A549 (cell line): ENCODE measurements around the gene ITGA2B. TPM values are rescaled to one million over a fixed set of nuclear protein-coding genes. Genes with fewer than 3 reads are reported as not detected.

ENCODE experiments used
- ATAC-seq, 2 experiments: fragments of 200-7000 bp in 1 of 2; fragments of >200 bp in 1 of 2; cut with Nextera tagmentation in 1 of 2; cut with Tn5 transposase in 1 of 2; 3 replicates each; pipeline versions ENCODE4 v1.8.0 to v1.9.1; 2018 to 2020; ENCODE audit warnings: mild to moderate bottlenecking in 1 of 2, moderate library complexity in 1 of 2
- CTCF ChIA-PET: fragments of 300-600 bp; sonication (Branson Sonifier 250); formaldehyde crosslinking; extraction: SDS; loops from one replicate; lab custom pipeline; 2021; ENCODE audit warnings: antibody characterized with exemption, inconsistent platforms; lab: Yijun Ruan, JAX
- POLR2A ChIA-PET: fragments of 350-600 bp; formaldehyde crosslinking; extraction: SDS; loops from one replicate; lab custom pipeline; 2021; ENCODE audit warnings: antibody characterized with exemption, inconsistent platforms; lab: Yijun Ruan, JAX
- DNase-seq, 2 experiments: peaks; one replicate each; pipeline versions ENCODE4 v3.0.0 to v3.0.0-alpha.2; 2011 to 2016; ENCODE audit warnings: low read depth in 1 of 2, low spot score in 1 of 2
- FAIRE-seq: peaks from 2 replicates; lab custom pipeline; 2011; peaks lifted over from hg19 to GRCh38; lab: Jason Lieb, UNC
- H3K27ac ChIP-seq, 2 experiments: fragments of >200 bp; sonication (Bioruptor Twin); formaldehyde crosslinking; 3 replicates each; pipeline ENCODE4 v1.5.1; 2016 to 2017
- H3K4me1 ChIP-seq: fragments of >200 bp; sonication (Bioruptor Twin); formaldehyde crosslinking; 3 replicates; pipeline ENCODE4 v1.6.1; 2016
- H3K4me2 ChIP-seq: fragments of >200 bp; sonication (Bioruptor Twin); formaldehyde crosslinking; 3 replicates; pipeline ENCODE4 v1.6.1; 2016
- H3K4me3 ChIP-seq: fragments of >200 bp; sonication (Bioruptor Twin); formaldehyde crosslinking; 3 replicates; pipeline ENCODE4 v1.5.1; 2016
- H3K9me3 ChIP-seq: fragments of >200 bp; sonication (Bioruptor Twin); formaldehyde crosslinking; 3 replicates; pipeline ENCODE4 v1.6.1; 2016
- CBX2 ChIP-seq: fragments of 200-600 bp; sonication (generic); IDR thresholded peaks from 2 replicates; pipeline ENCODE4 v1.6.1; 2016; ENCODE audit warnings: low read depth, mild to moderate bottlenecking, borderline replicate concordance
- CEBPB ChIP-seq, 2 experiments: fragments of >200 bp in 1 of 2; sonication (Bioruptor Twin) in 1 of 2; formaldehyde crosslinking in 1 of 2; IDR thresholded peaks; 2 replicates each; pipeline ENCODE4 v1.6.1; 2012 to 2016
- CHD4 ChIP-seq: fragments of 200-600 bp; sonication (generic); IDR thresholded peaks from 2 replicates; pipeline ENCODE4 v1.6.1; 2016; ENCODE audit warnings: antibody characterized with exemption, mild to moderate bottlenecking, borderline replicate concordance
- E2F6 ChIP-seq: IDR thresholded peaks from 2 replicates; pipeline ENCODE4 v1.6.1; 2012; ENCODE audit warnings: low read depth, borderline replicate concordance
- EHF ChIP-seq: fragments of 250-450 bp; sonication (Bioruptor Pico); IDR thresholded peaks from 2 replicates; pipeline ENCODE4 v1.5.0; 2020; ENCODE audit warnings: mild to moderate bottlenecking
- EHMT2 ChIP-seq: fragments of 200-600 bp; sonication (generic); IDR thresholded peaks from 2 replicates; pipeline ENCODE4 v1.6.1; 2016; ENCODE audit warnings: antibody characterized with exemption, low read depth, mild to moderate bottlenecking, moderate library complexity
- FOSB ChIP-seq: fragments of 250-450 bp; sonication (Bioruptor Pico); IDR thresholded peaks from 2 replicates; pipeline ENCODE4 v1.5.0; 2020; ENCODE audit warnings: mild to moderate bottlenecking, moderate library complexity
- FOSL2 ChIP-seq, 2 experiments: fragments of 450-650 bp in 1 of 2; fragments of >200 bp in 1 of 2; sonication (Bioruptor Twin) in 1 of 2; formaldehyde crosslinking; IDR thresholded peaks; 2 replicates each; pipeline versions ENCODE4 v1.5.0 to v1.6.1; 2016 to 2020; ENCODE audit warnings: mild to moderate bottlenecking in 1 of 2, moderate library complexity in 1 of 2
- HDAC2 ChIP-seq: fragments of 200-600 bp; sonication (generic); IDR thresholded peaks from 2 replicates; pipeline ENCODE4 v1.6.1; 2016
- HOXA7 ChIP-seq: fragments of 250-450 bp; sonication (Bioruptor Pico); IDR thresholded peaks from 2 replicates; pipeline ENCODE4 v1.5.0; 2020; ENCODE audit warnings: mild to moderate bottlenecking, moderate library complexity
- HOXB13 ChIP-seq: fragments of 250-450 bp; sonication (Bioruptor Pico); IDR thresholded peaks from 2 replicates; pipeline ENCODE4 v1.5.0; 2020; ENCODE audit warnings: low read depth, mild to moderate bottlenecking, moderate library complexity
- JUNB ChIP-seq: fragments of >200 bp; sonication (Bioruptor Twin); formaldehyde crosslinking; IDR thresholded peaks from 2 replicates; pipeline ENCODE4 v1.6.1; 2016
- NFE2L2 ChIP-seq: fragments of 150-350 bp; conservative IDR thresholded peaks from 2 replicates; pipeline ENCODE4 v1.6.1; 2014; ENCODE audit warnings: low read length
- NPAS2 ChIP-seq: fragments of 250-450 bp; sonication (Bioruptor Pico); IDR thresholded peaks from 2 replicates; pipeline ENCODE4 v1.8.0; 2022; ENCODE audit warnings: mild to moderate bottlenecking, moderate library complexity, borderline replicate concordance
- SREBF2 ChIP-seq: fragments of 450-650 bp; IDR thresholded peaks from 2 replicates; pipeline ENCODE4 v1.6.1; 2014; ENCODE audit warnings: mild to moderate bottlenecking, moderate library complexity
- WGBS: methylation state at CpG from one replicate; pipeline ENCODE4 v1.1.6; 2017; ENCODE audit errors: missing lambda C conversion rate; 5-methylcytosine and 5-hydroxymethylcytosine counted together
- polyA plus RNA-seq, 4 experiments: library from polyadenylated mRNA; depleted of rRNA in 3 of 4; stranded (reverse); fragments of >200 nt; fragmentation: RNase III in 1 of 4; extraction: RNeasy Plus Mini Kit Qiagen cat#74134 plus additional on column Dnase treatment in 1 of 4; gene quantifications; 2 replicates in 3 of 4; 3 replicates in 1 of 4; pipeline ENCODE4 v1.2.3, GENCODE V29; 2011 to 2017
- TF ChIP-seq, protein P1 (sequence below): fragments of >200 bp; sonication (Bioruptor Twin); formaldehyde crosslinking; IDR thresholded peaks from 2 replicates; pipeline ENCODE4 v1.6.1; 2016
- TF ChIP-seq, protein P2 (sequence below): fragments of >200 bp; sonication (Bioruptor Twin); formaldehyde crosslinking; IDR thresholded peaks from 3 replicates; pipeline ENCODE4 v1.5.1; 2016
- TF ChIP-seq, protein P3 (sequence below): IDR thresholded peaks from 2 replicates; pipeline ENCODE4 v1.6.1; 2012

Gene ITGA2B
- polyA plus RNA-seq, 2 of the 4 experiments (the other 2 are of a cell fraction): 1.3 to 4.1 TPM

- POLR2A ChIA-PET: no interaction called here
Measured at GRCh38 chr17:44376124-44376523, 13.3 kb downstream of the ITGA2B start.

DNA sequence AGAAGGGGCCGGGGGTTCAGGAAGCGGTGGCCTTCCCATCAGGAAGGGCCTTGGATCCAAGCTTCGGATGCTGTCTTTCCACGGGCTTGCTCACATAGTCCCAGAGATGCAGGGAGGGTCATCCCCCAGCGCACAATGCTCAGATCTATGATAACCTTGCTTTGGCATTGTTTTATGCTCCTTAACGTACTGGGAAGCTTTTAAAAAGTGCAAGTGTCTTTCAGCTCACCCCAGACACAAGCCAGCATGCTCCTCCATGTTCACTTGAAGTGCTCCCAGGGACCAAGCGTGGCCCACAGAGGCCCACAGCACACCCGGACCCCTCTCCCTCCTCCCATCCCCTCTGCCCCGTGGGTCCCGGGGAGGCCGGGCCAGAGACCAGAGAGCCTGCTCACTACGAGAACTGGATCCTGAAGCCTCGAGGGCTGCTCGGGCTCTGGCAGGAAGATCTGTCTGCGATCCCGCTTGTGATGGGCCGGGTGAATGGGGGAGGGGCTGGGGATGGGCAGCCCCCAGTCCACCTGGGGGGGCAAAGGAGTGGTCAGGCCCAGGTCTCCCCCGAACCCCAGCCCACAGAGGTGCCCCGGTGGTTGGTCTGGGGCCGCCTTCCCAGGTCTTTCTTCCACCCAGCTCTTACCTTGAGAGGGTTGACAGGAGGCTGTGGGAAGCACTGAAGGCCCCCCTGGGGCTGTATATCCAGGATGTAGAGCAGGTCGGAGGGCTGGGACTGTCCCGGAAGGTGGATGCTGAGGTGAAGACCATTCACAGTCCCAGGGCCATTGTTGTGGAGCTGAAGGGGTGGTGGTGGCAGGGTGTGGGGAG, 14.0 kb downstream of the ITGA2B start:
- Histone ChIP-seq H3K27ac (no peak overlapping the region), H3K4me2 (no peak overlapping the region), H3K4me1 (no peaks in the 10 kb centered on the region), H3K9me3 (no peaks in the 10 kb centered on the region), H3K4me3 (no peak overlapping the region)
- no peak for DNase-seq
- ChIA-PET POLR2A (no interaction called here), CTCF (interaction anchor here (0.5 to 13.4 kb wide), 19 partner anchors 9 to 337 kb away, joined by 3 to 140 read pairs (median 5); partner anchors contain the start of gene FAM171A2)
- TF ChIP-seq E2F6: no peak
- no peak for TF ChIP-seq SREBF2
- no peak for TF ChIP-seq EHF (CRISPR knock-in tag)
- no peak for TF ChIP-seq NFE2L2
- TF ChIP-seq, protein P1, sequence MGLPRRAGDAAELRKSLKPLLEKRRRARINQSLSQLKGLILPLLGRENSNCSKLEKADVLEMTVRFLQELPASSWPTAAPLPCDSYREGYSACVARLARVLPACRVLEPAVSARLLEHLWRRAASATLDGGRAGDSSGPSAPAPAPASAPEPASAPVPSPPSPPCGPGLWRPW: no peak
- no peak for TF ChIP-seq CEBPB (IDR thresholded peaks at IDR 0.05)
- no peak for TF ChIP-seq FOSB (CRISPR knock-in tag)
- TF ChIP-seq CBX2: no peak
- TF ChIP-seq HOXB13 (CRISPR knock-in tag): no peak
- TF ChIP-seq NPAS2 (CRISPR knock-in tag): no peak
- peak; percentile 23 to 46; a peak in 4 of 6 replicates for ATAC-seq
- no peak for FAIRE-seq
- 75% methylated on average over 20 of the region's 22 CpGs for WGBS

More at GRCh38 chr17:44376124-44376523, 13.3 kb downstream of the ITGA2B start:
- TF ChIP-seq, protein P2, sequence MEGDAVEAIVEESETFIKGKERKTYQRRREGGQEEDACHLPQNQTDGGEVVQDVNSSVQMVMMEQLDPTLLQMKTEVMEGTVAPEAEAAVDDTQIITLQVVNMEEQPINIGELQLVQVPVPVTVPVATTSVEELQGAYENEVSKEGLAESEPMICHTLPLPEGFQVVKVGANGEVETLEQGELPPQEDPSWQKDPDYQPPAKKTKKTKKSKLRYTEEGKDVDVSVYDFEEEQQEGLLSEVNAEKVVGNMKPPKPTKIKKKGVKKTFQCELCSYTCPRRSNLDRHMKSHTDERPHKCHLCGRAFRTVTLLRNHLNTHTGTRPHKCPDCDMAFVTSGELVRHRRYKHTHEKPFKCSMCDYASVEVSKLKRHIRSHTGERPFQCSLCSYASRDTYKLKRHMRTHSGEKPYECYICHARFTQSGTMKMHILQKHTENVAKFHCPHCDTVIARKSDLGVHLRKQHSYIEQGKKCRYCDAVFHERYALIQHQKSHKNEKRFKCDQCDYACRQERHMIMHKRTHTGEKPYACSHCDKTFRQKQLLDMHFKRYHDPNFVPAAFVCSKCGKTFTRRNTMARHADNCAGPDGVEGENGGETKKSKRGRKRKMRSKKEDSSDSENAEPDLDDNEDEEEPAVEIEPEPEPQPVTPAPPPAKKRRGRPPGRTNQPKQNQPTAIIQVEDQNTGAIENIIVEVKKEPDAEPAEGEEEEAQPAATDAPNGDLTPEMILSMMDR: peak; percentile 38; the same call in 2 of the 3 replicates
- TF ChIP-seq HOXA7: no peak
- no peak overlapping the region for H3K4me2 ChIP-seq
- H3K27ac ChIP-seq: no peak overlapping the region
- no peak for FAIRE-seq
- CTCF ChIA-PET: interaction anchor here (0.5 to 13.4 kb wide), 19 partner anchors 9 to 498 kb away, joined by 3 to 140 read pairs (median 6); partner anchors contain the start of gene FAM171A2
- ATAC-seq: peak; percentile 36 to 82; a peak in 4 of 6 replicates
- no peak overlapping the region for H3K4me3 ChIP-seq
- peak in 1 of 2 experiments; percentile 80 for DNase-seq
- no peaks in the 10 kb centered on the region for H3K4me1 ChIP-seq
- 53% methylated on average over 5 of the region's 5 CpGs for WGBS
- no peaks in the 10 kb centered on the region for H3K9me3 ChIP-seq

GRCh38 chr17:44374306-44375195, 14.9 kb downstream of the ITGA2B start:
- no peak overlapping the region for H3K27ac ChIP-seq
- DNase-seq (no peak), ATAC-seq (peak; percentile 7 to 30; a peak in 3 of 6 replicates), FAIRE-seq (no peak)
- CTCF ChIA-PET: interaction anchor here (0.6 to 13.4 kb wide), 10 partner anchors 11 to 217 kb away, joined by 3 to 140 read pairs (median 8); partner anchors contain the start of gene FAM171A2
- no peaks in the 10 kb centered on the region for H3K4me1 ChIP-seq
- no peak overlapping the region for H3K4me3 ChIP-seq
- H3K4me2 ChIP-seq: no peak overlapping the region
- no peaks in the 10 kb centered on the region for H3K9me3 ChIP-seq
- POLR2A ChIA-PET: no interaction called here
- TF ChIP-seq JUNB: no peak
- TF ChIP-seq EHMT2: no peak
- no peak for TF ChIP-seq HDAC2
- no peak for TF ChIP-seq NFE2L2
- TF ChIP-seq FOSL2 (IDR thresholded peaks at IDR 0.05): no peak
- TF ChIP-seq FOSL2 (CRISPR knock-in tag; IDR thresholded peaks at IDR 0.05): no peak
- TF ChIP-seq, protein P3, sequence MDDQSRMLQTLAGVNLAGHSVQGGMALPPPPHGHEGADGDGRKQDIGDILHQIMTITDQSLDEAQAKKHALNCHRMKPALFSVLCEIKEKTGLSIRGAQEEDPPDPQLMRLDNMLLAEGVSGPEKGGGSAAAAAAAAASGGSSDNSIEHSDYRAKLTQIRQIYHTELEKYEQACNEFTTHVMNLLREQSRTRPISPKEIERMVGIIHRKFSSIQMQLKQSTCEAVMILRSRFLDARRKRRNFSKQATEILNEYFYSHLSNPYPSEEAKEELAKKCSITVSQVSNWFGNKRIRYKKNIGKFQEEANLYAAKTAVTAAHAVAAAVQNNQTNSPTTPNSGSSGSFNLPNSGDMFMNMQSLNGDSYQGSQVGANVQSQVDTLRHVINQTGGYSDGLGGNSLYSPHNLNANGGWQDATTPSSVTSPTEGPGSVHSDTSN: no peak
- no peak for TF ChIP-seq CHD4
- WGBS: 81% methylated on average over 18 of the region's 31 CpGs
